Dedifferentiated amniotic fluid mesenchymal stem cell (primary cell): Measurements from ENCODE around the gene NABP1.

Source experiments
- DNase-seq: peaks from one replicate; pipeline ENCODE4 v3.0.0-alpha.2; 2016; ENCODE audit errors: extremely low spot score

The NABP1 gene

DNA sequence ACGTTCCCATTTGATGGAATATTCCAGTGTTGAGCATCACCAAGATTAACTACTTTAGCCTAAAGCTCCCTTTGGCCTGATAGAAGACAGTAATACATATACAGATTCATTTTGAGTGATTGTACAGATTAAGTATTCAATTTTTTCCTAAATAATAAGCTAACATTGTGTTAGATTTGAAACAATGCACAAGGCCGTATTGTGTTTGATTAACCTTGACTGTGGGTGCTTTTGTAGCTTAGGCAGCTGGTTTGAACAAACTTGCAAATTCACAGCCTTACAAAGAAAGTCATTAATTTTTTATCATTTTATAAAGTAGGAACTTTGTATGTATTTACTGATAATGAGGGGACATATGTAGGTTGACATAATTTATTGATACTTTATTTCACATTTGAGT is 29.6 kb downstream of the NABP1 start:
- no peak for DNase-seq

GRCh38 chr2:191710411-191710900 is 32.5 kb downstream of the NABP1 start:
- DNase-seq, result peak; percentile 54

- DNase-seq, result no peak
Measured at GRCh38 chr2:191711621-191712020, 33.7 kb downstream of the NABP1 start.

- DNase-seq, result no peak
Measured at GRCh38 chr2:191713837-191714236, 35.9 kb downstream of the NABP1 start.

- DNase-seq, result no peak
Measured at GRCh38 chr2:191714925-191715324, 37.0 kb downstream of the NABP1 start.

GRCh38 chr2:191715471-191715870 is 37.5 kb downstream of the NABP1 start:
- no peak for DNase-seq

DNA sequence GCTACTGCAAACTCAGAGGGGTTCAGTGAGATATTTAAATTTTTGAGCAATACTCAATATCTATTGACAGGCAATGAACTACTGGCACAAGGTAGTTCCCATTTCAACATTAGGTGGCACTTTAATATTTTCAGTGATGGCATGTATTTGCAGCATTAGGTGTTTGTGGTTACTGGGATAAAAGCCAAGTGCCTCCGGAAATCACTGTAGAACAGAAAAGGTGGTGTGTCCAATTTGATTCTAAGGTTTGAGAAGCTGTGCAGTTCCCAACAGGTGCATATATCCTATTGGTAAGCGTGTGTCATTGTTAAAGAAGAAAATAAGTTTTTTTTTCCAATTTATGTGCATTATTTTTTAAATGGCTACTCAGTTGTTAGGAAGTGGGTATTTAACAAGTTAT is 41.3 kb downstream of the NABP1 start:
- DNase-seq, result no peak

DNA sequence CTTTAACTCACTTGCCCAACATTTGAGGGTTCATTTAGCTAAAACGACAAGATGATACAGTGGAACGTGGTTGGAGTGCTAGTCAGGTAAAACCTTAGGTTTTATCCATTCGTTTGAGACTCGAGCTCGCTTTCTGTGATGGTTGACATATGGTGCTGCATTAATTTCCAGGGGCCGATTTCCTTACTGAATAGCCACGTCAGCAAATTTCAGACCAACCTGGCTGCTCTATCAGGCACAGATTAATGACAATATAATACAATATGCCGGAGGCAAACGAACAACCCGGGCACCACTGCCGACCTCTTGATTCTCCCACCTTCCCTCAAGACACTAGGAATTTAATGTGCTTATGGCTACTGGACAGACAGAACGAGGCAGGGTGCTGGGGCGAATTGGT is 42.0 kb downstream of the NABP1 start:
- DNase-seq, result no peak

- no peak for DNase-seq
Measured at GRCh38 chr2:191721331-191721730, 43.4 kb downstream of the NABP1 start.

- DNase-seq, result no peak
Measured at GRCh38 chr2:191724015-191724414, 46.1 kb downstream of the NABP1 start.

- no peak for DNase-seq
Measured at GRCh38 chr2:191728750-191729624, 51.1 kb downstream of the NABP1 start.

DNA sequence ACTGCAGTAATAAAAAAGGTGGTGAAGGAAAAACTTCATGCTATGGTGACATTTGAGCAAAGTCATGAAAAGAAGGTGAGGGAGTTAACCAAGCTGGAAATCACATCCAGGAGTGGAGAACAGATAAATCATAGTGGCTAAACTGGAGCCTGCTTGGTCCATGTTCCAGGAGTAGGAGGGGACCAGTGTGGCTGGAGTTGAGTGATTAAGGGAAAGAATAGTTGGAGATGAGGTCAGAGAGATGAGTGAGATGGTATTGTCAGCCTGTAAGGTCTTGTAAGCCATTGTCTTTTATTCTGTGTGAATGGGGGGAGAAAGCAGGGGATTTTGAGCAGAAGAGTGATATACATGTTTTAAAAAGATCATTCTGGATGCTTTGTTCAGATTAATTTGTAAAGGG is 52.3 kb downstream of the NABP1 start:
- DNase-seq, result no peak
